Measurements from ENCODE around the gene IQCM.

Gene IQCM

DNA sequence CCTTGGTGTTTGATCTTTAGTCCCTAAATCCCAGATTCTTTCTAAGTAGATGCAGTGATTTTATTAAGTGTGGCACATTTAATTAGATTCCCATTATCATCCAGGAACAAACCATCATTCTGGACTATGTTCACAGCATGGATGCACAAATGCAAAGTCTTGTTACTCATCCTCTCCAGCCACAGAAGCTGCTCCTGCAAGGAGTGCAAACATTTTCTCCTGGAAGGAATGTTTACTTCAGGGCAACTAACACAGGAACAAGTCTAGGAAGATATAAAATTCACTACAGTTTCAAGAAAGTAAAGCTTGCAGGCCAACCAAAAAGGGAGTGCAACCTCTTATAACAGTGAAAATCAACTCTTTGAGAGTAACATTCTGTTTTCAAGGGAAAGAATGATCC, 106.0 kb downstream of the IQCM start:
- no peak for DNase-seq (ENCODE audit: low spot score)

DNA sequence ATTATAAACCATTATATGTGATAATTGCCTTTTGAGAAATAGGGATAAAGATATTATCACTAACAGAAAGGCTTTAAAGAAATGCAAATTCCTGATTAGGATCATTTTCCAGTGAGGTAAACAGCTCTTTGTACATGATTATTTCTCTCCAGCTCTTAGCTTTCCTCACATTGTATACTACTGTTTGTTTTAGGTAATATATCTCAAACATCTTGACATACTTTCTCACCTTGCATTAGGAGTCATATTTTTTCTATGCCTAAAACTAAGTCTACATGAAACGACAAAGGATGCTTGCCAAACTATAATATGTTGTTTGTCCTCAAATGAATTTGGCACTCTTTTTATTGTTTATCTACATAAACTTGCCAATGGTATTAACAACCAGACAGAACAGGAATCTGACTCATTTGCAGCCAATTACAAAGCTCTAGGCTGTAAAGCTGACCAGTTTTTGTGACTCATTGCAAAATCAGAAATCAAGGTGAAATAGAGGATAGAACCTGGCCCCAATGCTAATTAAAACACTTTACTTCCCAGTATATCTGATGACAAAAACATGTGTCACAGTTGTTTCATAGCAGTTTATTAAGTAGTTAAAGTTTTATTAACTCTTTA, 107.0 kb downstream of the IQCM start:
- no peak for DNase-seq (ENCODE audit: low spot score)

DNA sequence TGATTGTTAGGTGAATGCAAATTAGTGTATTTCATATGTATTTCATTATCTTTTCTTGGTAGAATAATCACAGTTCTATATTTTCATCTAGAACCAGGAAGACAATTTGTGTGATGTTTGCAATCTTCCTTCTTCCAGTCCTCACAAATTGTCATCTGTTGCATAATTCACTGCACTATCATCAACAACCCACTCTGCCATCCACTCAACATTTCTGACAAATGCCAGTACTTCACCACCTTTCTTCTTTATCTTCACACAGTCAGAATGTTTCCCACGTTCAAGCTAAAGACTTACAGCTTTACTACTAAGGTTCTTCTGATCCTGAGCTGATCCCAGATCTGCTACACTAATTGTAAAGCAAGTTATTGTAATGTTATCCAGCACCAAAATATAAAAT, 107.8 kb downstream of the IQCM start:
- no peak for DNase-seq (ENCODE audit: low spot score)

DNA sequence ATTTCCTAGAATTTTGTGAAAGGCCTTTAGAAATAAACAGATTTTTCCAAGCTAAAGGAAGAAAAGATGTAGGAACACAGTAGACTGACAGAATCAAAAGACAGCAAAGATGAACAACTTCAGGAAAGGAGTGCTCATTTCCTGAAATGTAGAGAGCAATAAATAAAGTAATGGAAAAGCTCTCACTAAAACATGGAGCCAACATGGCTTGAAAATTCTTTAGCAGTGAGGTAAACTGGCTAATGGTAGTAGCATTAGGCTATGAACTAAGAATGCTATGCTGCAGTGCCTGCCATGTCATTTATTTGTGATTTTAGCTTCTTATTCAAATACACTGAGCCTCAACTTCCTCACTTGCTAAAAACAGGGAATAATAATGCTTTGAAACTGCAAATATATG, 108.7 kb downstream of the IQCM start:
- no peak for DNase-seq (ENCODE audit: low spot score)

DNA sequence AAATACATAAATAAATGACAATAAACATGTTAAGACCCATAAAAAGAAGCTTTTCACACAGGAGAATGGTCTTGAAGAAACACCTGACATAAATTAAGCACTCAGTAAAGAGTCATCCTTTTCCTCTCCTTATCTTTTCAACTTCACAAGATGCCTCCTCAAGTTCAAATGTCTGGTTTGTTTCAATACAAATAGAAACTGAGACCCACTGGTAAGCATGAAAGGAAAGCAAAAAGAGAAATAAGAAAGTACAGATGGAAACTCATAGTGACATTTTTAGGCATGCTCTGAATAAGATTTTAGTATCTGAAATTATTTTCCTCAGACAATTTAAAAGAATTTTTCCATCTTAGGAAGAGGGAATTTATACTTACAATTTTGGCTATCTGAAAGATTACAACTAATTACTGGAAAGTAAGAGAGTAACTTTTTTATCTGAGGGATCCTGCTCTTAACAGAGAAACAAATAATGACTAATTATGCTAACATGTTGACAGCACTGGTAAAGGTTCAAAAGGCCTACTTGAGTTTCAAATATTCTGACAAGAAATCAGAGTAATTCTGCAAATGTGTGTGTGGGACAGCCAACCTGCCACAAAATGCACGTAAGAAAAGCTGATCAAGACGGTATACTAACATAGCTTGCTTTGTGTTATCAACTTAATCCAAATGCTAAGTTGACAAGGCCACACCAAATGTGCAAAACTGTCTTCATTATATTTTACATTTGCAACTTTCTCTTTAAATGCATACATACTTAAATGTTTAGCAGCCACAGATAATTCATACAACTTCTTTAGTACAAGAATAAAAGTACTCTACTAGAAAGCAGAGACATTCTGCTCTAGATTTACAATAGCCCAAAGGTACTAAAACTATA, 113.0 kb downstream of the IQCM start:
- no peak for DNase-seq (ENCODE audit: low spot score)

DNA sequence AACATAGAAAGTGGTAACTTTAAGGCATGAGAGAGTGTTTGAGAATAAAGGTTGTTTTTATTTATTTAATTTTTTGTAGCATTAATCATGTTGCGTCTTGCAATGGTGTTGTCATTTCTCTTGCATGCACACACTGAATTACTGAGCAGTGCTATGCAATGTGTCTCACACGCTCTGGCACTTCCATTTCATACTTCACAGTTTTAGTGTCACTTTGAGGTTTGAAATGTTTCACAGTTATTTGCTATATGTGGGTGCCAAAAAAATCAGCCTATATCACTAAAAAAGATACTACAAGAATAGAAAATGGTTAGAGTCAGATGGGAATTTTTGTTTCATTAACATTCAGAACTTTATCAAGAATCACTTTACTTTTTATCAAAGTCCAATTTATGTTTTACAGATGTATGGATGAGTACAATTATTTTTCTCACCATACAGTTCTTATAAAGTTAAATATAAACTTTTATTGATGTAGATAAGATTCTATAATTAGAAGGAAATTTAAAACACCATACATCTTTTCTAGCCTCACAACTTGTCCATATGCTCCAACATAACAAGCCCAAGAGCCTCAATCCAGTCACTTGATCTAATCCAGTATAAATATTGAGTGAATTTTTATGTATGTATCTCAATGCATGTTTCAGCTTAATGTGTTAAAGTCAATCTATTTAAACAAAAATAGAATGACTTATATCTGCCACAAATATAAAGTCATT, 114.0 kb downstream of the IQCM start:
- DNase-seq (ENCODE audit: low spot score), result no peak

DNA sequence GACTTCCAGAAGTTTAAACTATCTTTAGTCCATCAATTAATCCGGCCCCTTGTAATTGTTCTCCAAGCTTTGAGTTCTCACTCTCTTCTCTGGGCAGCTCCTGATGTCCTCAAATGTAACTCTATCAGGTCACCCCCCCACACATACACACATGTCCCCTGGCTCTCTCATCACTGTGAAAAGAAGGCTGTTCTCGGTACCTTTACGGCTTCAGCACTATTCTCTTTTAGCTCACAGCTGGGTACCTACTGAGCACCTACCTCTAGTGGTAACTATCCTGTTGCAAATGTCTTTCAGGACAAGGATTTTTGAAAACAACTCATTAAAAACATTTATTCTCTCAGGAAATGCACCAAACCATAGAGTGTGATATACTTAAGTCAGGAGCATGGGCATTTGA, 115.4 kb downstream of the IQCM start:
- no peak for DNase-seq (ENCODE audit: low spot score)

DNA sequence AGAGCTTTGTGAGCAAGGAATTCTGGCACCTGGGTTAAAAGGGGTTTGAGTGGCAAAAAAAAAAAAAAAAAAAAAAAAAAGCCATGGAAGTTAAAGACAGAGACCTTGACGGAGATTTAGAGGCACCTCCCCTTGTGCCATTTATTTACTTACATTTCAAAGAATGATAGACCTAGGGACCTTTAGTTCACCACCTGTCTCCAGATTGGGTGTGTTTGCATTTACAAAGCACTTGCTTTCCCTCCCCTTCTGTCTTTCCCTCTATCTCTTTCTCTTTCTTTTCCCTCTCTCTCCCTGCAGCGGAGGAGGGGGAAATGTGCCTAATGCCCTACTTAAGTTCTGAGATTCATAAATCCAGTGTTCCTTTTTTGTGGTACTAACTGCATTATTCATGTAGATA, 116.0 kb downstream of the IQCM start:
- no peak for DNase-seq (ENCODE audit: low spot score)

DNA sequence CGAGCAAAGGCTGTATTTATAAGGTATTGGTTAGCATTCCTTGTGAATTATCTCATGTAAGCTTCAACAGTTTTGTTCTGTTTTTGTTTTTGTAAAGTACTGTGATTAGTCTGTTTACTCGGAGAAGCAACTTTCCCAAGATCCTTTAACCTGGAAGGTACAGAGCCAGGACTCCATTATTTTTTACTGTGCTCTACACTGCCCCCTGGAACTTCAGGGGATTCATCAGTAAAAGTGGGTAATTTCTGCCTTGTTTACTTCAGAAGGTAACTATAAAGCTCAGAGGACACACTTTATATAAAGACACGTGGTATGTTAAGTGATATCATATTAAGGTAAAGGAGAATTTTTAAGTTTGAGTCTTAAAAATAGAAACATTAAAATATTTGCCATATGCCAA, 124.9 kb downstream of the IQCM start:
- DNase-seq (ENCODE audit: low spot score), result no peak

DNA sequence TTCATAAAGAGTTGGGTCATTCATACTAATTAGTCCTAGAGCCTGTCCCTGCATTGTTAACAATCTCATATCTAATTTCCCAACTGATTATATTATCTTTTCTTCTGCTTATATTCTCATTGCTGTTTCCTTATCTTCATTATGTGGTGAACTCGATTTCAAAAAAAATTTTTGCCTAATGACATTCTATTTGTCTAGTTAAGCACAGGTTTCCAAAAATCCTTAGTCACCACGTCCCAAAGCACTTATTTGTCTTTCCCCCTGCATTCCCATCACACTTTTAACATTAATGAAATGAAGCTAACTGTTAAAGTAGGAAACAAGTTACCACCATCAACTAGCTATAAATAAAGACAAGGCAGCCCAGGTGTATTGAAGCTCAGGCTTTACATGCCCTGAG, 131.1 kb downstream of the IQCM start:
- no peak for DNase-seq (ENCODE audit: low spot score)

DNA sequence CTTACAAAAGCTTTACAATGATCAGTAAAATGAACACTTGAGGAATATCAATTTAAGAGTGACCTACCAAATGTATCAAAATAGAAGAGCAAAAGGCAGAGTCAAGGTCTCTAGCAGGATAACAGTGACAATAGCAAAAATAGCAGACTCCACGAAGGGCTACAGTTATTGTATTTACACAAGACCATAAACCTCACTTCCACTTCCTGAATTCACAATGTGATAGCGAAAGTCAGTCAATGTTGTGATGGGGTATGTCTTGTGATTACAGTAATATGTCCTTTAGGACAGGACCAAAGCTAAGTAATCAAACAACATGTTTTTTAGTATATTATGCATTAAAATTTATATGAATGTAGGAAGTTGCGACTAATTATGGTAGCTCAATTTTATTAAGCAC, 139.6 kb downstream of the IQCM start:
- no peak for DNase-seq (ENCODE audit: low spot score)

DNA sequence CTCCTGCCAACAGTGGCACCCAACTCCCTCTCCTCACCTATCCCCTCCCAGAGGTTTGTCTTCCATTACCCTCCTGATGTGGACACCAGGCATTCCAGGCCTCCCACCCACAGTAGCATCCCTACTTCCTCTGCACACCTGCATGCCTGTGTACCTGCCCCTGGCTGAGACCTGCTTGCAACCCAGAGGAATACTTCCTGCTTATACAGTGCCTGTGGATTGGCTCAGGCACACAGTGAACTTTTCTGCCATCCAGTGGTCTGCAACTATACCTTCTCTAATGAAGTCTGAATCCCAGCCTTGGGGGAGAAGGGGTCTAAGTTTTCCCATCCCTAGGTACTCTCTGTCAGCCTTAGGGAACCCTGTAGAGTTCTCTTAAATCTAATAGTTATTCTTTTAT, 169.9 kb downstream of the IQCM start:
- peak; percentile 8 for DNase-seq (ENCODE audit: low spot score)

DNA sequence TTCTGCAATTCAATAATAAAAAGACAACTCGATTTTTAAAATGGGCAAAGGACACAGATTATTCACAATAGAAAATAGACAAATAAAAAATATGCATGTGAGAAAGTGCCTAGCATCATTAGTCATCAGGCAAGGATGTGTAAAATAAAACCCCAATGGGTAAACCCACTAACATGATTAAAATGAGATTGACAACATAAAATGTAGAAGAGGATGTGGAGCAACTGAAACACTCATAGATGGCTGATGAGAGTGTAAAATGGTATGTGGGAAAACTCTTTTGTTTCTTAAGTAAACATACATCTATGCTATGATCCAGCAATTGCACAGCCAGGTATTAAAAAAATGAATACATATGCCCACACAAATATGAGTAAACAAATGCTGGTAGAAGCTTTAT, 177.6 kb downstream of the IQCM start:
- no peak for DNase-seq (ENCODE audit: low spot score)

DNA sequence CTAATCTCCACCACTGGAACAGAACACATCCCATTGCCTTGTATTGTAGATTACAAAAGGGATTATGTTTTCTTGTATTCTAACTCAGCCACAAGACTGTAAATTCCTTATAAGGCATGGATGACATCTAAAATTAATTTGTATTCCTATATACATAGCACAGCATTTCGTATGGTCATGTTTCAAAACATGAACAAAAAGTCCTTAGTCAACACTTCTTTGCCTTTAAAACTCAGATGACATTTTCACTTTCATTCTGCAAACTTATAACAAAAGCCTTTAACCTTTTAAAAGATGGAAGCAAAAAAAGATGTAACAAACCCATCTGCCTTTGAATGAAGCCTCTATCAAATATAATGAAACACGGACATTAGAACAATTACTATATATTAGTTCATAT, 181.3 kb downstream of the IQCM start:
- no peak for DNase-seq (ENCODE audit: low spot score)

DNA sequence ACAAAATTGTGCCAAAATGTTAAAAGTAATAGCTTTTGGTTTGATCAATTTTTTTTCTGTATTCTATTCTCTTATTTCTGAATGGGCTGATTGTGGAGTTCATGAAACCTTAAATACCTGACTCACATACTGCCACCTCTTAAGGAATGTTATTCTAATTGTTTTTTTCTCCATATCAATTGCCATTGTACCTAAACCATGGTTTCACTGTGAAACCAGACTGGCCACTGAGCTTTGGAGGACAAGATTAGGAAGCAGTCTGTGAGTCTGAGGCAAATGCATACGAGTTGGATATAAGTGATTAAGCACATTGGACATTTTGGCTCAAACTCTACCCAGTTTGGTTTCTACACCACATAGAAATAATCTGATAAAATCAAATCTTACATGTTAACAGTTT, 184.0 kb downstream of the IQCM start:
- DNase-seq (ENCODE audit: low spot score), result no peak

DNA sequence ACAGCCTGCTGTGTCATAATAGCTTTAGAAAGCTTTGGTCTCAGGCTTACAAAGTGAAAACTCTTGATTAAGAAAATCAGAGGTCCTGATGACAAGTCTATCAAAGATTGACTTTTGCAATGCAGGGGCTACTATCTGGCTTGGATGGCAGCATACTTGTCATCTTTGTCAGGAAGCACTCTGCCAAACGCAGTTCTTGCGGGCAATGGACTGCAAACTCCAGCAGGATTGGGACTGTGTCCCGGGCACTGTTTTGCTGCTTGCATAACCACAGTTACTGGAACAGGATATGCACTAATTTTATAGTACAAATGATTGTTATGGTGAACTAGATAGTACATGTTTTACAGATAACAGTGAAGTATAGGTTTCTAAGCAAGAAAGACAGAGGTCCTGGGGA, 185.6 kb downstream of the IQCM start:
- no peak for DNase-seq (ENCODE audit: low spot score)

DNA sequence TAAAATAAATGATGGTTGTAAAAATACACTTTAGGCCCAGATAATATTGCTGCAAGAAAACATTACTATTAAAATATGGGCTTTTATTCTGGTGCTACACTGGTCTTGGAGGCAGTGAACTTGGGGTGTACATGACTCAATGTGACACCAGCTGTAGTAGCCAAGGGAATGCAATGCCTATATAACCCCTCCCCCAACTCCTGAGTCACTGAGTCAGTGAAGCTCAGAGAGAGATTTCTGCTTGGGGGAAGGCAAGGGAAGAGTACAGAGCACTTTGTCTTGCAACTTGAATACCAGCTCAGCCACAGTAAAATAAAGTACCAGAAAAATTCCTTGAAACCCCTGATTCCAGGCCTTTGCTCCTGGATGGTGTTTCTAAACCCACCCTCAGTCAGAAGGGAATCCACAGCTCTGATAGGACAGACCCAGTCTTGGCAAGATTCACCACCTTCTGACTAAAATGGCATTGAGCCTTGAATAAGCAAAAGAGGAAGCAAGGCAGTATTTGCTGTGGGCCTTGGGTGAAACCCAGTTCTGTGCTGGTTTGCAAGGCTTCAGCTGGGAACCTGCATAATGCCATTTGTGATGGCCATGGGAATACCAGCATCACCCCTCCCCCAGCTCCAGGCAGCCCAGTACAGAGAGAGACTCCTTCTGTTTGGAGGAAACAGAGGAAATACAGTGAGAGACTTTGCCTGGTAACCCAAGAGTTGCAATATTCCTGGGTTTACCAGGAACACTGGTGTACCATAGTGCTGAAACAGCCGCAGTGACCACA, 209.9 kb downstream of the IQCM start:
- no peak for DNase-seq (ENCODE audit: low spot score)

DNA sequence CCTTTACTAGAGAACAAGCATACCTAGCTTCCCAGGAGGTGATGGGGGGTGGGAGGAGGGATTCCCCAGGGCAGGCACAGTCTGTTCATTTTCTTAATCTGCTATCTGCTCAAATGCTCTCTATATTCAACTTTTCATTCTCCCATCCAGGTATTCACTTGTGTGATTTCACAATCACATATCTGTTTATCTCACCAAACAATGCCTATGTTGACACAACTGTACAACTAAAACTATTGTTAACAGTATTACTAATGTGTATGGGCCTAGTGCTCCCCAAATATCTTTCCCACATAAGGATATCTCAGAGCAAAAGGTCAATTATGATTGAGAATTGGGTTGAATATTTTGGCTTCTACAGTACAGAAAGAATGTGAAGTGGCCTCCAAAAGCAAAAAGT, 210.8 kb downstream of the IQCM start:
- no peak for DNase-seq (ENCODE audit: low spot score)

DNA sequence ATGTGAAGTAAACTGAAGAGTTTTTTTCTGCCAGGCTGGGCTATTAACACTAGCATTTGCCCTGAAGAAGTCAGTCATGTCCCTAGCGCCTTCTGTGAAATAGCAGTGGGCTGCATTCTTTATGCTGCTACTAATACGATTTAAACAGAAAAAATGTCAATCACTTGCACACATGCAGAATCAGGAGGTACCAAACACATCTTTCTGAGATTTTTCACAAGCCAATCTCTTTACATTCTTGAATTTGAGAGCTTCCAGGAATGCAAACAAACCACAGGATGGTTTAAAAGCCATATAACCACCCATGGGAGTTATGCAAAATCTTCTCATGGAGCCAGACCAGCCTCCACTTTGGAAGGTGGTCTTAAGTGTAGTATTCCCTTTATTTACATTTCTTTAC, 220.1 kb downstream of the IQCM start:
- DNase-seq (ENCODE audit: low spot score), result no peak

DNA sequence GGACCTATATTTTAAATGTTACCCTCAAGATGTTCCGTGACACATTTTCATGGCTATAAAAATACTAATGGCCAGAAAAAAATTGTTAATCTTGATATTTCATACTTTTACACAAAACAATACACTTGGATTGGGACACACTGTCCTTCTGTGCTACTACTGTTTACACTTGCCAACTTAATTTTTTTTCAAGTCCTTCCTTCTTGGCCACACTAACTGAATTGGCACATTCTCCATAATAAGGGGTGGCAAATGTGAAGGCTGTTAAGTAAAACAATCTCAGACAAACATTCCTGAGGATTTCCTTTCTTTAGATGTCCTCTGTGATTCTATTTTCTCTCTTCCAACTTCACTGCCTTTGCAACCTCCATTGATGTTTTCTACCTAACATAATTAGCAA, 225.8 kb downstream of the IQCM start:
- no peak for DNase-seq (ENCODE audit: low spot score)

DNA sequence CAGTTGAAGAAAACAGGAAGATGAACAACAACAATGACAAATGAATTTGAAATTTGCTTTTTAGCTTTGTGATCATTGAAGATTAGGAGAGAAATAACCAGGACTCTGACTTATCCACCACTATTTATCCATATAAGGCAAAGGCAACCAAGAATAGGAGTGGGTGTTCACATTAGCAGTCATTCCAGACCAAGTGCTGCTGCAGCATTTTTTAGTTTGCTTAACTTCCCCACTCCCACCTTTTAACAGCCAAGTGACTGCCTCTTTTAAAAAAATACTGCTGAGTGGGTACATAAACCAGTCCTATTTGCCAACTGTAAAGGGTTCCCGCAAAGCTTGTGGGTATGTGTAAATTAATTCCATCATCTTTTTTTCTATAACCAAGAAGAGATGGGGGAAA, 230.9 kb downstream of the IQCM start:
- no peak for DNase-seq (ENCODE audit: low spot score)

DNA sequence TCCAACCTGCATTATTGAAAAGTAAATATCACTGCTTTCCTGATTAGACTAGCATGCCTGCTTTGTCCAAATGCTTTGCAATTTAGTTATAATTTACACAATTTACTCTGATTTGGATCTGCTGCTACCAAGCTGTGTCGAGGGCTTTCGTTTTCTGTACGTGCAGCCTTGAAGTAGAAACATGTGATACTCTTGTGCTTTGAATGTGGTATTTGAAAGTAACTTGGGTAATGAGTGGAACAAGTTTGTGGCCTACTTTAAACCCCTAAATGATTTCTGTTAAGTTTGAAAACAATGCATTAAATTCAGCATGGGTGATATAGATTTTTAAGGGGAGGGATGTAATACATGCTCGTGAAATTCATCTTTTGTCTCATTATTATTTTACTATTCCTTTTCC, 240.7 kb downstream of the IQCM start:
- DNase-seq (ENCODE audit: low spot score), result no peak

DNA sequence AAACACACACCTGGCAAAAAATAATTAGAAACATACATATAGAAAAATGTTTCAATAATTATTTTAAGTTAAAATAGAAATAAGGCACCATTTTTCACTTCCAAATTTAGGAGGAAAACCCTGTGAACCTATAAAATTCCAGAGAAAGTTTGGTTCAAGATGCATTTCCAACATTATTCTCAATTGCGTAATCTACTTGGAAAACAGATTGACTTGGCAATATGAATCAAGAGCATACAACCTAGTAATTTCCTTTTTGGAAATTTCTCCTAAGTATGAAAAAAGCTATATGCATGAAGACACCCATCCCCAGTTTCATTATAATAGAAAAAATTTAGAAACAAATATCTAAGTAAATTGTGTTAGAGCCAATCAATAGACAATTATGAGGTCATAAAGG, 242.9 kb downstream of the IQCM start:
- no peak for DNase-seq (ENCODE audit: low spot score)

Measured in COLO829 (cell line).